GM12864 (cell line): ENCODE measurements around the gene ACADVL.
"Not testable (repeated sequence)": the region's sequence is repeated elsewhere in the genome, so short reads cannot be mapped to it uniquely, and the experiment has no call there.

Source experiments
- DNase-seq: peaks from one replicate; pipeline ENCODE4 v3.0.0-alpha.2; 2011; ENCODE audit warnings: low read depth
- H3K4me3 ChIP-seq: 2 replicates; pipeline ENCODE4 v1.5.1; 2011; ENCODE audit warnings: mild to moderate bottlenecking, low read depth, low read length, control low read depth
- CTCF ChIP-seq: IDR thresholded peaks from 2 replicates; pipeline ENCODE4 v1.5.1; 2011; ENCODE audit warnings: low read depth, mild to moderate bottlenecking, moderate library complexity, low read length, control low read depth, inconsistent platforms; ENCODE audit errors: missing control alignments

The ACADVL gene

GRCh38 chr17:7176841-7177190, 42.9 kb upstream of the ACADVL start:
- H3K4me3 ChIP-seq, result no peak overlapping the region
- no peak for TF ChIP-seq CTCF
- no peak for DNase-seq

GRCh38 chr17:7177191-7177953, 42.4 kb upstream of the ACADVL start:
- no peak for DNase-seq
- TF ChIP-seq CTCF, result peak; percentile 92
- H3K4me3 ChIP-seq, result no peak overlapping the region

- H3K4me3 ChIP-seq, result no peak overlapping the region
- no peak for DNase-seq
- no peak for TF ChIP-seq CTCF
These were observed 41.7 kb upstream of the ACADVL start for GRCh38 chr17:7177954-7178477.

GRCh38 chr17:7178973-7179316, 40.8 kb upstream of the ACADVL start:
- no peak overlapping the region for H3K4me3 ChIP-seq
- no peak for DNase-seq
- no peak for TF ChIP-seq CTCF

GRCh38 chr17:7179317-7180254, 40.2 kb upstream of the ACADVL start, which contains the start of gene ASGR1:
ASGR1 (minus strand) TSS chr17:7179370; CDS start chr17:7178563, 807 bp downstream.
- no peak within 1 kb of the TSS for H3K4me3 ChIP-seq
- no peak for TF ChIP-seq CTCF
- no peak for DNase-seq

- not testable (repeated sequence) for DNase-seq, H3K4me3 ChIP-seq
These were observed 37.6 kb upstream of the ACADVL start for GRCh38 chr17:7182101-7182500.

- H3K4me3 ChIP-seq, result no peak overlapping the region
- DNase-seq, result no peak
- TF ChIP-seq CTCF, result no peak
These were observed 36.2 kb upstream of the ACADVL start for GRCh38 chr17:7183433-7184090.
